GM12872 (cell line): ENCODE data around the gene ADPRS.

Experiments
- TF ChIP-seq, protein P1 (sequence below): IDR thresholded peaks from 3 replicates; pipeline ENCODE4 v1.5.1; 2011; ENCODE audit warnings: low read depth, mild to moderate bottlenecking, low read length, moderate library complexity; ENCODE audit not compliant: insufficient read depth

ADPRS gene

DNA sequence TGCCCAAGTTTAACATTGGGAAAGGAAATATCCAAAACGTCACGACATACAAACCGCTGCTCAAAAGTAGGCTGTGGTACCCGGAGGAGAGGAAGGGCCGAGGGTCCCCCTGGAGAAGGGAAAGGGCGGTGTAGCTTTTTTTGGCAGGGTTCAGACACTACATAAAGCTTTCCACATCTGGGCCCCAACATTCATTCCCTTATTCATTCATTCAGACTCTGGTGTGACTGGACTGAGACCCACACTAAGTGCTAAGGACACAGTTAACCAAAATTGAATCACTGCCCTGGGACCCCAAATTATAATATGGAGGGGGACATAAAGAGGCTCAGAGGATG, 46.6 kb downstream of the ADPRS start:
- TF ChIP-seq, protein P1, sequence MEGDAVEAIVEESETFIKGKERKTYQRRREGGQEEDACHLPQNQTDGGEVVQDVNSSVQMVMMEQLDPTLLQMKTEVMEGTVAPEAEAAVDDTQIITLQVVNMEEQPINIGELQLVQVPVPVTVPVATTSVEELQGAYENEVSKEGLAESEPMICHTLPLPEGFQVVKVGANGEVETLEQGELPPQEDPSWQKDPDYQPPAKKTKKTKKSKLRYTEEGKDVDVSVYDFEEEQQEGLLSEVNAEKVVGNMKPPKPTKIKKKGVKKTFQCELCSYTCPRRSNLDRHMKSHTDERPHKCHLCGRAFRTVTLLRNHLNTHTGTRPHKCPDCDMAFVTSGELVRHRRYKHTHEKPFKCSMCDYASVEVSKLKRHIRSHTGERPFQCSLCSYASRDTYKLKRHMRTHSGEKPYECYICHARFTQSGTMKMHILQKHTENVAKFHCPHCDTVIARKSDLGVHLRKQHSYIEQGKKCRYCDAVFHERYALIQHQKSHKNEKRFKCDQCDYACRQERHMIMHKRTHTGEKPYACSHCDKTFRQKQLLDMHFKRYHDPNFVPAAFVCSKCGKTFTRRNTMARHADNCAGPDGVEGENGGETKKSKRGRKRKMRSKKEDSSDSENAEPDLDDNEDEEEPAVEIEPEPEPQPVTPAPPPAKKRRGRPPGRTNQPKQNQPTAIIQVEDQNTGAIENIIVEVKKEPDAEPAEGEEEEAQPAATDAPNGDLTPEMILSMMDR: no peak

DNA sequence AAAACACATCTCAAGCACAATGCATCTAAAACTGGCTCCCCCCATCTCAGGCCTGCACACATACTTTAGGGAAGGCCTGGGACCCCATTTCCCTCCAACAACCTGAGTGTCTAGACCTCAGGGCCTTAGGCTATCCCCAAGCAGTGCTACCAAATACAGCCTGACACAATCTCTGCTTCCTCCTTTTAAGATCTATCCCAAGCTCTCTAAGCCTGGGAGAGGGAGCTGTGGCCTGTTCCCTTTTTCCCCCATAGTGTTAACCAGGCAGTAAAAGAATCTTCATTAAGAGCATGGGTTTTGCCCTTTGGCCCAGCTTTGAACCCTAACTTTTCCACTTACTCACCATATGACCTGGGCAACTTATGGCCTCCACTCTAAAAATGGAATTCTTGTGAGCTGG, 47.1 kb downstream of the ADPRS start:
- TF ChIP-seq, protein P1: no peak

GRCh38 chr1:36136535-36136934, 47.8 kb downstream of the ADPRS start:
- TF ChIP-seq, protein P1: no peak

DNA sequence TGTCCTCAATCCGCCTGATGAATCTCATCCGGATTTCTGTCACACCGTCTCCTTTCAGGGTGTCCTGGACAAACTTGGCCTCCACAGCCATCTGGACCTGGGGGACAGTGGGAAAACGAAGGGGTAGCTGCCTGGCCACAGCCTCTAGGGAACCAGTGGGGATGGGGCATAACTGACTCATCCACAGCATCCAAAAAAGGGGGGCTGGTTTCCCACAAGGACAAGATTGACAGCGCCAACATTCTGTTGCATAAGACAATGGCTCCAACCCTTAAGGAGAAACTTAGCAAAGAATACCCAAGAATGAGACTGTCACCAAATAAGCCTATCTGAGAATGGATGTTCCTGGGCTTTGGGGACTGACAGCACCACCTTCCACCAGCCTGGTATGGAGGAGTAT, 48.5 kb downstream of the ADPRS start:
- TF ChIP-seq, protein P1: no peak

DNA sequence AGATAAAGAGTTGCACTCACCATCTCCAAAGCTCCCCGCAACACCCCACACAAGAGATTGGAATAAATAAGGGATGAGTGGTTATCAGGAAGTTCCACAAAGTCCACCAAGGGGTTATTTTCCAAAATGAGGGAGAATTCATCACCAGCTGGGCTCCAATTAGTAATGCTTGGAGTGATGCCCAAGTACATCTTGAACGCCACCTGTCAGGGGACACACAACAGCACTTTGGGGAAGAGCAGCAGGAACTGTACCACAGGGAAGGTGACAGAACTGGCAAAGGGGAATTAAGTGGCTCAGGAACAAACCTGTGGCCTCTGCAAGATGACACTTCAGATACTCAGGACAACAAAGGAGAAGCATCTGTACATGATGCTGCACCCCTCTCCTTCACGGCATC, 49.1 kb downstream of the ADPRS start:
- TF ChIP-seq, protein P1: no peak

- TF ChIP-seq, protein P1: no peak
Observed at GRCh38 chr1:36139521-36139920, 50.8 kb downstream of the ADPRS start.

DNA sequence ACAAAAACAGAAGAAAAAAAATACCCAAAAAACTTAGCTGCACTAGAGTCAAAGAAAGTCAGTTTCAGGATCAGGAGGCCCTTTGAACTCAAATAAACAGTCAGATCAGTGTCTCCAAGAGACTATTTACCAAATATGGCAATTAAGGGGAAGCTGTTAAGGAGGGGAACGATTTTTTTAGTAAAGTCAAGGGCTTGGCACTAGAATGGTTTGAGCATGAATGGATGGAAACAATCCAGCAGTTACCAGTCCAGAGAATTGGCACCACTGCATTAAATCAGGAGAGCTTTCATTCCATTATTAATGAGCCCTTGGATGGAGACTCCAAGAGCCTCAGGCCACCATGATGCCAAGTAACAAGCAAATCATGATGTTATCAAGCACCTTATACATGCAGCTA, 53.4 kb downstream of the ADPRS start:
- TF ChIP-seq, protein P1: no peak

DNA sequence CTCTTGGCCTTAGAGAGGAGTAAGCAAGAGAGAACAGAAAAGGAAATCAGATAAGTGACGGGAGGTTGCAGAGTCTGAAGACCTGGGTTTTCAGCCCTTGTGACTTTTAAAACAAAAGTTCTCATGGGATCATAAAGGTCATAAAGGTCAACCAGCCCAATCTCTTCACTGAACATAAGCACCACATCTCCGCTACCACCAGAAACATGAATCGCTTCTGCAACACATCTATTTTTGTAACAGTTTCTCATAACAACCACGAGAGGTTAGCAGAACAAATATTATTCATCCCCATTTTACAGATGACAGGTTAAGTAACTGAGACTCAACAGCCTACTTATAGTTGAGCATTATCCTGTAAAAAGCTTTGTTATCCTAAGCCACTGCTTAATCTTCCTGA, 54.7 kb downstream of the ADPRS start:
- TF ChIP-seq, protein P1: no peak
